ENCODE data around the gene MARVELD2. TPM values are rescaled to one million over a fixed set of nuclear protein-coding genes. Genes with fewer than 3 reads are reported as not detected.
"Not testable (repeated sequence)": the region's sequence is repeated elsewhere in the genome, so short reads cannot be mapped to it uniquely, and the experiment has no call there.

MARVELD2 gene
- total RNA-seq, 1 experiment from 2014 or later = 0.32 TPM

- H3K27ac ChIP-seq (ENCODE audit: low read depth, low read length, poor library complexity, severe bottlenecking) = no peak overlapping the region
- H3K9me3 ChIP-seq (ENCODE audit: low read depth, low read length, poor library complexity, severe bottlenecking) = no peaks in the 10 kb centered on the region
- ChIA-PET CTCF (no interaction called here), POLR2A (ENCODE audit: low non-redundant PET) (no interaction called here)
- BruUV-seq (replicated peaks) = no TSS peak
- no peaks in the 10 kb centered on the region for H3K36me3 ChIP-seq (ENCODE audit: insufficient read depth, low read length, poor library complexity, severe bottlenecking)
- no peak overlapping the region for H3K4me3 ChIP-seq (ENCODE audit: low read depth, low read length, poor library complexity, severe bottlenecking)
- H3K4me1 ChIP-seq (ENCODE audit: insufficient read depth, low read length, poor library complexity, severe bottlenecking) = no peaks in the 10 kb centered on the region
- no peak for DNase-seq (ENCODE audit: low spot score)
- no peaks in the 10 kb centered on the region for H3K27me3 ChIP-seq (replicated peaks; ENCODE audit: insufficient read depth, low read depth, low read length, poor library complexity)
- TF ChIP-seq, protein P1, sequence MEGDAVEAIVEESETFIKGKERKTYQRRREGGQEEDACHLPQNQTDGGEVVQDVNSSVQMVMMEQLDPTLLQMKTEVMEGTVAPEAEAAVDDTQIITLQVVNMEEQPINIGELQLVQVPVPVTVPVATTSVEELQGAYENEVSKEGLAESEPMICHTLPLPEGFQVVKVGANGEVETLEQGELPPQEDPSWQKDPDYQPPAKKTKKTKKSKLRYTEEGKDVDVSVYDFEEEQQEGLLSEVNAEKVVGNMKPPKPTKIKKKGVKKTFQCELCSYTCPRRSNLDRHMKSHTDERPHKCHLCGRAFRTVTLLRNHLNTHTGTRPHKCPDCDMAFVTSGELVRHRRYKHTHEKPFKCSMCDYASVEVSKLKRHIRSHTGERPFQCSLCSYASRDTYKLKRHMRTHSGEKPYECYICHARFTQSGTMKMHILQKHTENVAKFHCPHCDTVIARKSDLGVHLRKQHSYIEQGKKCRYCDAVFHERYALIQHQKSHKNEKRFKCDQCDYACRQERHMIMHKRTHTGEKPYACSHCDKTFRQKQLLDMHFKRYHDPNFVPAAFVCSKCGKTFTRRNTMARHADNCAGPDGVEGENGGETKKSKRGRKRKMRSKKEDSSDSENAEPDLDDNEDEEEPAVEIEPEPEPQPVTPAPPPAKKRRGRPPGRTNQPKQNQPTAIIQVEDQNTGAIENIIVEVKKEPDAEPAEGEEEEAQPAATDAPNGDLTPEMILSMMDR (conservative IDR thresholded peaks at IDR 0.05; ENCODE audit: low read depth, low read length) = no peak
- no peak for TF ChIP-seq EZH2 (IDR thresholded peaks at IDR 0.05; ENCODE audit: borderline replicate concordance, low read depth, low read length, poor library complexity, severe bottlenecking)
- intact Hi-C loops (cut with micrococcal nuclease; ENCODE audit: unreplicated experiment) = no loop called here
These were observed 39.7 kb downstream of the MARVELD2 start for GRCh38 chr5:69454460-69455249.

DNA sequence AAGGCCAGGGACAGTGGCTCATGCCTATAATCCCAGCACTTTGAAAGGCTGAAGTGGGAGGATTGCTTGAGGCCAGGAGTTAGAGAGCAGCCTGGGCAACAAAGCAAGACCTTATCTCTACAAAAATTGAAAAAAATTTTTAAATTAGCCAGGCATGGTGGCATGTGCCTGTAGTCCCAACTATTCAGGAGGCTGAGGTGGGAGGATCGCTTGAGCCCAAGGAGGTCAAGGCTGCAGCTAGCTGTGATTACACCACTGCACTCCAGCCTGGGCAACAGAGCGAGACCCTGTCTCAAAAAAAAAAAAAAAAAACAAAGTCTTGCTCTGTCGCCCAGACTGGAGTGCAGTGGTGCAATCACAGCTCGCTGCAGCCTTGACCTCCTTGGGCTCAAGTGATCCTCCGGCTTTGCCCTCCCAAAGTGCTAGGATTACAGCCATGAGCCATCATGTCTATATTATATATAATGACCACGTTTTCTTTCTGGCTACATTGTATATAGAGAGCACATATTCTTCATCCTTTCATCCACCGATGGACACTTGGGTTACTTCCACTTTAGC, 40.6 kb downstream of the MARVELD2 start:
- CTCF ChIA-PET; BruUV-seq (replicated peaks); DNase-seq (ENCODE audit: low spot score); intact Hi-C loops (cut with micrococcal nuclease; ENCODE audit: unreplicated experiment); POLR2A ChIA-PET (ENCODE audit: low non-redundant PET); H3K36me3 ChIP-seq (ENCODE audit: insufficient read depth, low read length, poor library complexity, severe bottlenecking); H3K27me3 ChIP-seq (replicated peaks; ENCODE audit: insufficient read depth, low read depth, low read length, poor library complexity); H3K27ac ChIP-seq (ENCODE audit: low read depth, low read length, poor library complexity, severe bottlenecking); H3K4me3 ChIP-seq (ENCODE audit: low read depth, low read length, poor library complexity, severe bottlenecking); H3K4me1 ChIP-seq (ENCODE audit: insufficient read depth, low read length, poor library complexity, severe bottlenecking); H3K9me3 ChIP-seq (ENCODE audit: low read depth, low read length, poor library complexity, severe bottlenecking): not testable (repeated sequence)

DNA sequence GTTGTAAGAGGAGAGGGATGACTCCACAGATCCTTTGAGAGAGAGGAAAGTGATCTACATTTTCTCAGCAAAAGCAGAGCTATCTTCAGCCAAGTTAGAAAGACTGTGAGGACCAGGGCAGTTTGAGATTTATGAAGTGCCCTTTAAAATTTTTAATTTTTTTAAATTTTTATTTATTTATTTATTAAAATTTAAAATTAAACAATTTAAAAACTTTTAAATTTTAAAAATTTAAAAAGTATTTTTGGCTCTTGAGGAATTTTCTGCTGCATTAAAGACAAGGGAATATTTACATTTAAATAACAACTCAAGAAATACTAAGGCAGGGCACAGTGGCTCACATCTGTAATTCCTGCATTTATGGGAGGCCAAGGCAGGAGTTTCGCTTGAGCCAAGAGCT, 47.3 kb downstream of the MARVELD2 start:
- H3K36me3 ChIP-seq (ENCODE audit: insufficient read depth, low read length, poor library complexity, severe bottlenecking) = no peaks in the 10 kb centered on the region
- H3K4me1 ChIP-seq (ENCODE audit: insufficient read depth, low read length, poor library complexity, severe bottlenecking) = no peaks in the 10 kb centered on the region
- DNase-seq (ENCODE audit: low spot score) = no peak
- intact Hi-C loops (cut with micrococcal nuclease; ENCODE audit: unreplicated experiment) = no loop called here
- ChIA-PET CTCF (no interaction called here), POLR2A (ENCODE audit: low non-redundant PET) (no interaction called here)
- H3K9me3 ChIP-seq (ENCODE audit: low read depth, low read length, poor library complexity, severe bottlenecking) = no peaks in the 10 kb centered on the region
- no TSS peak for BruUV-seq (replicated peaks)
- TF ChIP-seq EZH2 (IDR thresholded peaks at IDR 0.05; ENCODE audit: borderline replicate concordance, low read depth, low read length, poor library complexity, severe bottlenecking) = no peak
- TF ChIP-seq, protein P1 (conservative IDR thresholded peaks at IDR 0.05; ENCODE audit: low read depth, low read length) = no peak
- no peak overlapping the region for H3K4me3 ChIP-seq (ENCODE audit: low read depth, low read length, poor library complexity, severe bottlenecking)
- no peak overlapping the region for H3K27ac ChIP-seq (ENCODE audit: low read depth, low read length, poor library complexity, severe bottlenecking)
- no peaks in the 10 kb centered on the region for H3K27me3 ChIP-seq (replicated peaks; ENCODE audit: insufficient read depth, low read depth, low read length, poor library complexity)

- H3K27ac ChIP-seq (ENCODE audit: low read depth, low read length, poor library complexity, severe bottlenecking); intact Hi-C loops (cut with micrococcal nuclease; ENCODE audit: unreplicated experiment); H3K4me3 ChIP-seq (ENCODE audit: low read depth, low read length, poor library complexity, severe bottlenecking); CTCF ChIA-PET; H3K27me3 ChIP-seq (replicated peaks; ENCODE audit: insufficient read depth, low read depth, low read length, poor library complexity); BruUV-seq (replicated peaks); H3K9me3 ChIP-seq (ENCODE audit: low read depth, low read length, poor library complexity, severe bottlenecking); DNase-seq (ENCODE audit: low spot score); POLR2A ChIA-PET (ENCODE audit: low non-redundant PET); H3K4me1 ChIP-seq (ENCODE audit: insufficient read depth, low read length, poor library complexity, severe bottlenecking); H3K36me3 ChIP-seq (ENCODE audit: insufficient read depth, low read length, poor library complexity, severe bottlenecking): not testable (repeated sequence)
These were observed 51.5 kb downstream of the MARVELD2 start for GRCh38 chr5:69466375-69466774.
